NOMO-1 treated with dmso at 0.1 percent for 144 hours (cell line): ENCODE results near the gene THSD8.

Source experiments
- DNase-seq: peaks from one replicate; lab custom pipeline; 2025; ENCODE audit not compliant: unreplicated experiment; lab: John Stamatoyannopoulos, UW

The THSD8 gene

DNA sequence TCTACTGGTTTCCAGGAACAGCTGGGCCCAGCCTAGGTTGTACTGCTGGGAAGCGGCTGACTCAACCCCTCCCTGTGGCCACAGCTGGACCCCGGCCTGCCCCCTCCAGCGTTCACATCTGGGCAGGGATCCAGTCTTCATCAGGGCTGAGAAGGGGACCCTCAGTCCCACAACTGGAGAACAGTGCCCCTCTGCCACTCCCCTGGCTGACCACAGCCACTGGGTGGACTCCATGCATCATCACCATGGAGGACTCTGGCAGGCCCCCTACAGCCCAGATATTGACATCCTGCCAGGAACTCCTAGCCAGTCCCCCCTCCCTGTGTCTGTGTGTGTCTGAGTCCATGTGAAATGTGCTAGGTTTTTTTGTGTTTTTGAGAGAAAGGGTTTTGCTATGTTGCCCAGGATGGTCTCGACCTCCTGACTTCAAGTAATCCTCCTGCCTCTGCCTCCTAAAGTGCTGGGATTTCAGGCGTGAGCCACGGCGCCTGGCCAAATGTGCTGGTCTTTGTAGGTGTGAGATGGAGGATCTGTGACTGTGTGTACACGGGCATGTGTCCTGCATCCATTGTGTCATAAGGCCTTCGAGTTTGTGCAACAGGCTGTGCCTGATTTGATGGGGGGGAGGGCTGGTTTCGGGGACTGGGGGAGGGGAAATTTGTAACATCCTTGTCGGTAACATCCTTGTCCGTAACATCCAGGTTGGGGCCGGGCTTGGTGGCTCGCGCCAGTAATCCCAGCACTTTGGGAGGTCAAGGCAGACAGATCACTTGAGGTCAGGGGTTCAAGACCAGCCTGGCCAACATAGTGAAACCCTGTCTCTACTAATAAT lies 22.5 kb upstream of the THSD8 start:
- no peak for DNase-seq

DNA sequence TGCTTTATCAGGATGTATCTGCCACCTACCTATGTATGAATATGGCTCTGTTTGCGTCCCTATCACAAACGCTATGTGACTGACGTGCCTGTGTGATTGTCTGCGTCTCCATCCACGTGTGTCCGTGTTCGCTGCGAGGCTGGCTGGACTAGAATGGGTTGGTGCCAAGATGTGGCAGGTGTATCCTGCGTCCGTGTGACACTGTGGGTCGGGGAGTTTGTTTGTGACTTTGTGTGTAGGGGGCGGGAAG lies 19.8 kb upstream of the THSD8 start:
- DNase-seq, result no peak

DNA sequence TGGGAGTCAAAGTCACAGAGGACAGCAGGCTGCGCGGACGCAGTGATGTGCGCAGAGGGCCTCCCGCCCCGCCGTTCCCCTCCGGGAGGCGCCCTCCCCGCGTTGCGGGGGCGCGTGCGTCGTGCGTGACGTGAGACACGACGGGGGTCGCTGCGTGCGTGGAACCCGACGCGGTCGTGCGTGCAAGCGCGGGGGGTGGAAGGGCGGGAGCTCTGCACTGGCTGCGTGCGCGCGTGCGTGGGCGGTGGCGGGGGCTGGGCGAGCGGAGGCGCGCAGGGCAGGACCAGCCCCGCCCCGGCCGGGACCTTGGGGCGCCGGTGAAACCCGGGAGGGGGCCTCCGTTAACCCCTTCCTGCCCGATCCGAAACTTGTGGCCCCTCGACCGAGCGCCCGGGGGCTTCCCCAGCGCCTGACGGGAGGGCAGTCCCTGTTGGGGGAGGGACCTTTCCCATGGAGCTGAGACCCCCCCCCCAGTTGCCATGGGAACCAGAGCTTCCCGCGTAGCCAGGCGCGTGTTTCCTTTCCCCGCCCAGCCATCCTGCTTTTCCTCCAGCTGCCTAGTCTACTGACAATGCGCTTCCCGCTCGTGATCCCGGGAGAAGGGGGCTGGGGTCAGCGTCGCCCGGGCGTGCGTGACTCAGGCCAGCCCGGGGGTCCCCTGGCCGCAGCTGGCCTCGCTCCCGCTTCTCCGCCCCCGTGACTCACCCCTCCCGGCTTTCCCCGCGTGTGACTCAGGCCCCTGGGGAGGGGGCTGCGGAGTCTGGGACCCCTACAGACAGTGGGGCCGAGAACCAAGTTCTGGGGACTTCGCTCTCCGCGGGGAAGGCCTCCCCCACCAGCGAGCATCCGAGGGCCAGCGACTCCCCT lies 19.2 kb upstream of the THSD8 start:
- DNase-seq, result peak; percentile 54

DNA sequence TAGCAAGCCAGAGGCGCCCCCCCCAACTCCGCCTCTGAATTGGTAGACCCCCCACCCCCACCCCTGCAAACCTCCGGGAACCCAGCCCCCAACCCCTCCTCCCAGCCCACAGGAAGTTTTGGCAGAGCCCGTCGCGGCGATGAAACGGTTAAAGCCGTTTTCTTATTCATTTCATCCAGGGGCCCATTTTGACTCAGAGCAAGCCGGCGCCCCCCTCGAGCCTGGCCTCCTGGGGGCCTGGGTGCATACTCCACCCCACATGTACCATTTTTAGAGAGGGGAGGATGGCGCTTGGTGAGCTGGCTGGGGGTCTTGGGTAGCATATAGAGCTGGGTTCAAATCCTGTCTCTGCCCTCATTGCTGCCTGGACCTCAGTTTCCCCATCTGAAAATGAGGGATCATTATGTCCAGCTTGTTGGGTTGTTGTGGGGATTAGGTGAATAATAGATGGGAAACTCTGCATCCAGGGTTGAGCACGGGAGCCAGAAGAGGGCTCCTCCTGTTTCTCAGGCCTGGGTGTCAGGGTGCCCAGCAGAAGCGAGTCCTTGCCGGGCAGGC lies 18.5 kb upstream of the THSD8 start:
- DNase-seq, result no peak

DNA sequence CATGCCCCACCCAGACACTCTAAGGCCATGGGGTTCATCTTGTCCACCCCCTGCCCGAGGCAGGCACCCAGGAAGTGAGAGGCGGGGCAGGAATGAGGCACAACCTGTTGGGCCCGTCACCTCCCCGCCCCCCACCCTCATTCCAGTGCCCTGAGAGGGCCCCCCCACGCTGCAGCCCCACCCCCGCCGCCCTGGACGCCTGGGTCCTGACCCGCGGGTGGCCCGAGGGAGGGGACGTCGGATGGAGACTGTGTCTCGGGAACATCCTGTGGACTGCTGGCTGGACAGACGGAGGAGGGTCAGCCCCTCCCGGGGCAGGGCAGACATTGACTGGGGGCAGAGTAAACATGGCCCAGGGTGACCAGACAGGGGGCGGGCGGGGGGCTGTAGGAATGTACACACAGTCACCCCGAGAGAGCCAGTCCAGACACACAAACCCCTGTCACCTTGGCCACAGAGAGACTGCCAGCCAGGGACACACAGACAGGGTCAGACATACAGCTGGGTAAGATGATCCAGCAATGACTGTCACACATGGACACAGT lies 17.9 kb upstream of the THSD8 start:
- DNase-seq, result no peak

DNA sequence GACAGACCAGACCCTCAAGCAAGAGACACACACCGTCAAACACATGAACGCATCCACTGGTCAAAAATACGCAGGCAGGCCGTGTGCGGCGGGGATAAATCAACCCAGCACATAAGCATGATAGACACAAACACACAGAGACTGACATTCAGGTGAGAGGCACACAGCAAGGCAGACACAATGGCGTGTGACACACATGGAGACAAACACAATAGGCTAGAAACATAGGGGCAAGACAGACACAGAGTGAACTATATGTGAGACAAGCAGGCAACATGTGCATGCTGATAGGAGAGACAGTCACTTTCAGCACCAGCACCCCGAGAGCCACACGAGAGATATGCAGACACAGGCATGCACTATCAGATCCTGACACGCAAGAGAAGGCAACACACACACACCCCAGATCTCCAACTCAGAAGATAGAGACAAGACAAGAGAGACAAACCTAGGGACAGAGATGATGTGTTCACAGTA lies 17.4 kb upstream of the THSD8 start:
- no peak for DNase-seq

DNA sequence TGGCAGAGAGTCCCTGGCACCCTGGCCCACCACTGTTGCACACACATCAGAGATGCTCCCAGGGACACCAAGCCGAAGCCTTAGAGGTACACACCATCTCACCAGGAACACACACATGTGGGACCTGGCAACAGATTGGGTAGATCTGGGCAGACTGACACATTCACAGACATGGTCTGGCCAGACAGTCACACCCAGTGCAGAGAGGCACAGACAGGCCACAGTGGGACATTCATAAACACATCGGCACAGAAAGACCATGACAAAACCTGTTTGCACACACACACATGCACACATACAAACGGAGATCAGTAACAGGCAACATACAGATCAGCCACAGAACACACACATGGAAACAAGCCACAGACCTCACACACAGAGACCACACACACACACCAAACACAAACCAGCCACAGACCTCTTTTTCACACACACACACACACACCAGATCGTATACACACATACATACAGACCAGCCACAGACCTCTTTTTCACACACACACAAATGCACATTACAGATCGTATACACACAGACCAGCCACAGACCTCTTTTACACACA lies 16.9 kb upstream of the THSD8 start:
- DNase-seq, result no peak

DNA sequence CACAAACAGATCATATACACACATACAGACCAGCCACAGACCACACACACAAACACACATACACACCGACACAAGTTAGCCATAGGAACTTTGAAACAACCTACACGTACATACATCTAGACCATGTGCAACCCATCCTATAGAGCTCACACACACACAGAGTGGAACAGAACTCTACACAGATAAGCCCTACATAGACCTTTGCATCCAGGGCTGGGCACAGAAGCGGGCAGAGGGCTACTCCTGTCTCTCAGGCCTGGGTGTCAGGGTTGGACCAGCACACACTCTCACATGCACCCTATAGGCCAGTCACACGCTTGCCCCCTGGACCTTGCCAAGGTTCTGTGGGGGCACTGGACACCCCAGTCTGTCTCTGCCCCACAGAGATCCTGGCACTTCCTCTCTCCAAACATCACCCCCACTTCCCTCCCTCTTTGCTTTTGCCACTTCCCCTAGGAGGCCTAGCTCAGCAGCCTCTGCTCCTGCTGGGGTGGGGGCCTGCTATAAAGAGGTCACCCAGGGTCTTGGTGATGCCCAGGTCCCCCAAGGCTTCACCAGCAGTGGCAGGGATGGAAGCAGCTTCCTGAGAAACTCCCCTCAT lies 16.3 kb upstream of the THSD8 start:
- peak; percentile 80 for DNase-seq

DNA sequence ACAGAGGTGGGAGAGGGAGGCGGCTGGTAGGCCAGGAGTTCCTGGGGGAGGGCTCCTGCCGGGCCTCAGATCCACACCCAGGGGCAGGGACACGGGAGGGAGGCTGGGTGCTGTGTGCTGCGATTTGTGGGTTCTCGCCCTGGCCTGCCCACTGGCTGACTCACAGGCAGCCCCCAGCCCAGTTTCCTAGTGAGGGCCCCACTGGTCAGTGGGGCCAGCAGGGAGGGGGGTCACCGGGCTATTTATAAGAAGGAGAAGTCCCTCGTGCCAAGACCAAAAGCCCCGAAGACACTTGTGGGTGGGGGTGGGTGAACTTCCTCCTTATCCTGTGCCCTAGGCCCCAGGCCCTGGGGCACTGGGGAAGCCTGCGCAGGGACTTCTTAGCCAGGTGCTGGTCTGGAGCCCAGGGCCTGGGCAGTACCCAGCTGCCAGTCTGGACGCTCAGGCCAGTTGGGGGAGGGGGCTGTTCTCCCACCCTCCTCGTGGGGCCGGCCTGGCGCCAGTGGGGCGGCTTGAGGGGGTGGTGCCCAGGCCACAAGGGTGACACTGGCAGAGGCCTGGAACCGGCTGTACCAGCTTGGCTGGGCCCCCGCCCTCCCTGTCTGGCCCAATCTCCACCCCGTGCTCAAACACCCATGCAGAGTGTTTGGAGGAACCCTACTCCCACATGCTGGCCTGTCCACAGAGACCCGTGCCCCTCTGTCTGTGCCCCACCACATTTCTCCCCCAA lies 15.6 kb upstream of the THSD8 start:
- peak; percentile 67 for DNase-seq

DNA sequence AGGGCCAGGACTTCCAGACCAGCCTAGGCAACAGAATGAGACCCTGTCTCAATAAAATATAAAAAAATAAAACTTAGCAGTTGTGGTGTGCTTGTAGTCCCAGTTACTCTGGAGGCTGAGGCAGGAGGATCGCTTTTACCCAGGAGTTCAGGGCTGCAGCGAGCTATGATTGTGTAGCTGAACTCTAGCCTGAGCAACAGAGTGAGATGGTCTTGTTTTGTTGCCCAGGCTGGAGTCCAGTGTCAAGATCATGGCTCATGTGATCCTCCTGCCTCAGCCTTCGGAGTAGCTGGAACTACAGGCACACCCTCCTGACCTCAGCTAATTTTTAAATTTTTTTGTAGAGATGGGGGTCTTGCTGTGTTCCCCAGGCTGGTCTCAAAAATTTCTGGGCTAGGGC lies 14.9 kb upstream of the THSD8 start:
- no peak for DNase-seq

DNA sequence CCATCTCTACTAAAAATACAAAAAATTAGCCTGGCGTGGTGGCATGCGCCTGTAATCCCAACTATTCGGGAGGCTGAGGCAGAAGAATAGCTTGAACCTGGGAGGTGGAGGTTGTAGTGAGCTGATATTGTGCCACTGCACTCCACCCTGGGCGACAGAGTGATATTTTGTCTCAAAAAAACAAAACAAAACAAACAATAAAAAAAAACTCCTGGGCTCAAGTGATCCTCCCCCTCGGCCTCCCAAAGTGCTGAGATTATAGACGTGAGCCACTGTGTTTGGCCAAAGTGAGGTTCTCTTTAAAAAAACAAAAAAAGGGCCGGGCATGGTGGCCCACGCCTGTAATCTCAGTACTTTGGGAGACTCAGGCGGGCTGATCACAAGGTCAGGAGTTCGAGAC lies 14.4 kb upstream of the THSD8 start:
- DNase-seq, result no peak

DNA sequence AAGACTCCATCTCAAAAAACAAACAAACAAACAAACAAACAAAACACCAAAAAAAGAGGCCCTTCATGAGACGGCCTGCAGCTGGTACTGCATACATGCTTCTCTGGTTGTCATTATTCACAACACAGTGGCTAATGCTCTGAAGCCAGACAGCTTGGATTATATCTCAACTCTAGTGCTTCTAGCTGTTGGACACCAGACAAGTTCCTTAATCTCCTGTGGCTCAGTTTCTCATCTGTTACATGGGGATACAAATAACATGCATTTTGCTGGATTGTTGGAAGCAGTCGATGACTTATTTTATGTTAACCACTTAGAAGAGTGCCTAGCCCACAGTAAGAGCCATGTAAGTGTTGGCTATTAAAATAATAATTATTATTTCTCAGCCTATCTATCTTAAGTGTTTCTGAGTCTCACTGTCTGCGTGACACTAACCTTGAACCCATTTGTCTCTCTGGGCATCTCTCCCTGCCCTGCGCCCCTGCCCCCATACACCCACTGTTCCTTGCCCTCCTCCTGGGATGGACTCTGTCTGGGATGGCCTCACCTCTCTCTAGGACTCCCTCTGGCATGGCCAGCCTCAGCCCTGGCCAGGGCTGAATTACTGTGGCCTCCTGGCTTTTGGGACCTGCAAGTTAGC lies 13.7 kb upstream of the THSD8 start:
- no peak for DNase-seq

DNA sequence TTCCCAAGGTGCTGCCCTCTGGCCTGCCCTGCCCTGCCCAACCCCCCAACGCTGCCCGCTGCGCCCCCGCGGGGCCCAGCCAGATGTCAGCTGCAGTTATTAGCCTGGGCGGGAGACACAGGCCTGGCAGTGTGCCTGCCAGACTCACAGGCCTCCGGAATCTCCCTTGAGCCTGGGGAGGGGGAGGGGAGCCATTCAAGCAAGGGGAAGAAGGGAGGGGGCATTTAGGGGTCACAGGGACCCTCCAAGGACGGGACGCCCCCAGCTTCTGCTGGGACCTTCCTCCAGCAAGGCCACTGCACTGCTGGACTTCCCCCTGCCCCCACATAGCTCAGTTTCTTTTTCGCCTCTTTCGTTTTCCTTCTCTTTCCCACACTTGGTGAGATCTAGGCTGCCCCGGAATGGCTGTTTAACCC lies 13.2 kb upstream of the THSD8 start:
- DNase-seq, result no peak

DNA sequence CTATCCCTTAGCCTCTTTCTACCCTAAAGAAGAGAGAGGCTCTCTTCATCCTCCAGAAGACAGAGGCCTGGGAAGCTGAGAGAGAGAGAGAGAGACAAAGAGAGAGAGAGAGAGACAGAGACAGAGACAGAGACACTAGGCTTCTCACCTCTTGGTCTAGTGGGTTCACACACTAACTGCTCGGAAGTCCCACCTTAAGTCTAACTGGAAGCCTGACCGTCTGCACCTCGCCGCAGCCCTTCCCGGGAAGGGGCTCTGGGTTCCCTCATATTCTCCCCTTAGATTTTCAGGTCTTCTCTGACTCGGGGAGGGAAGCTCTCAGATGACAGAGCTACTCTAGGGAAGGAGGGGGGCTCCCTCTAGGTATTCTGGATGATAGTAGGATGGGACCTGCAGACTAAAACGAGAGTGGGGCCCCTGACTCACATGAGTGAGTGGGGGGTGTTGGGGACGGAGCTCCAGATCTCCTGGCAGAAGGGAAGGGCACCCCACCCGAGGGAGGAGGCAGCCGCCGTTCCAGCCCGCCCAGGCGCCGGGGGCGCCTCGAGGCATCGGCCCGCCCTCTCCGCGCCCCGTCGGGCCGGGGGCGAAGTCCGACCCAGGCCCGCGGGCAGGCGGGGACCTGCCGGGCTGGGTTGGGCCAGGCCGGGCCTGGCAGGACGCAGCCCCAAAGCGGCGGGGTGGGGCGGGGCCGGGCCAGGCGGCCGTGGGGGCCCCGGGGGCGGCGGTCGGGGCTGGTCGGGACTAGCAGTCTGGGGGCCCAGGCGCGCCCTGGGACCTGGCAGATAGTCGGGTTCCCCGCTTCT lies 12.6 kb upstream of the THSD8 start:
- DNase-seq, result no peak

DNA sequence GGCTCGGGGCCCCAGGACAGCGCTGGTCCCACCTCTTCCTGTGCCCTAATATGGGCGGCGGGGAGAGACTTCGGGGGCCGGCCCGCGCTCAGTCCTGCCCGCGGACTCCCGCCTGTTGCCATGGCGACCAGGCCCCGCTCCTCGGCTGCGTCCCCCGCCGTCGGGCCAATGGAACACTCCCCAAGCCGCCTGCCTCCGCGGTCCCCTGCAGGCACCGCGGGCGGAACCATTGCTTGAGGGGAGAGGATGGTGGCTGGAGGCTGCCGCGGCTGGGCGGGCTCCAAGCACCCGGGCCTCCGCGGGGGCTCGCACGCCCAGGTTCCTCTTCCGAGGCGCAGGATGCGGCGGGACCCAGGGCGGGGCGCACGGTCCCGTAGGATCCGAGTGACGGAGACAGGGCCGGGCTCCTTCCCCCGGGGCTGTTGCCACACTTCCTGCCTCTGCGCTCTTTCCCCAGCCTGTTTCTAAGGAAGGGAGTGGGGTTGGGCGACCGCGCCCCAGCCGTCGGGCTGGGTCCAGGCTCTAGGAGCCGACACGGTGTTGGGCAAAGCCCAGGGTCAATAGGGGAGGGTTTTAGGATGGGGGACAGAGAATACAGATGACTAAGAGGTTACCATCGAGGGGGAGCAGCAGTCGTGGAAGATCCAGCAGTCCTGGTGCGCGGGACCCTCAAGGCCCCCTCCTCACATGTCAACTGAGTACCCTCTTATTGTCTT lies 11.8 kb upstream of the THSD8 start:
- DNase-seq, result peak; percentile 98

DNA sequence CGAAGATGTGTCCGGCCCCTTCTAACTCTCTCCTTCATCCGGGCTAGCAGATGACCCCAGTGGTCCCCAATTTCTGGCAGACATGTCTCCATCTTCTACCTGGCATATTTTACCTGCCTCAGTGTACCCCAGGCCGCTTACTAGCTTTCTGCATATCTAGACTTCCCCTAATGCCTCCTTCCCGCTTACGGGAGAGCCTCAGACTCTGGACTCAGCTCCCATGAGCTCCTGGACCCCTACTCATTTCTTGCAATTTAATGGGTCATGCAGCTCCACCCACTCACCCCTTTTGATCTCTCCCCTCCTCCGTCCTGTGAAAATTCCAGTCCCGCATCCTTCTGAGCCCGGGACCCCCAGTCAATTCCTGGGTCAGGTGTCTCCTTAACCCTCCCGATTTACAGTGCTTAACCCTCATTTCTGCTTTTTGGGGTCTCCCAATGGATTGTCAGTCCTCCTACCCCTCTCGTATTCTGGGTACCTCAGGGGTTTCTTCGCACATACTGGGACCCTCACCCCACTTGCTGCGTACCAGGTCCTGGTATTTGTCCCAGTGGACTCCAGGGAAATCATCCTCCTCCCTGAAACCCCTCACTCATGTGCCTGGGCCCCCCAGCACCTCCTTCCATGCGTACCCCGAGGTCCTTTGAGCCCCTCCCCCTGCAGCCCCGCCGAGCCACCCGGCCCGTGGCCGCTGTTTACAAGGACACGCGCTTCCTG lies 11.1 kb upstream of the THSD8 start:
- DNase-seq, result no peak

DNA sequence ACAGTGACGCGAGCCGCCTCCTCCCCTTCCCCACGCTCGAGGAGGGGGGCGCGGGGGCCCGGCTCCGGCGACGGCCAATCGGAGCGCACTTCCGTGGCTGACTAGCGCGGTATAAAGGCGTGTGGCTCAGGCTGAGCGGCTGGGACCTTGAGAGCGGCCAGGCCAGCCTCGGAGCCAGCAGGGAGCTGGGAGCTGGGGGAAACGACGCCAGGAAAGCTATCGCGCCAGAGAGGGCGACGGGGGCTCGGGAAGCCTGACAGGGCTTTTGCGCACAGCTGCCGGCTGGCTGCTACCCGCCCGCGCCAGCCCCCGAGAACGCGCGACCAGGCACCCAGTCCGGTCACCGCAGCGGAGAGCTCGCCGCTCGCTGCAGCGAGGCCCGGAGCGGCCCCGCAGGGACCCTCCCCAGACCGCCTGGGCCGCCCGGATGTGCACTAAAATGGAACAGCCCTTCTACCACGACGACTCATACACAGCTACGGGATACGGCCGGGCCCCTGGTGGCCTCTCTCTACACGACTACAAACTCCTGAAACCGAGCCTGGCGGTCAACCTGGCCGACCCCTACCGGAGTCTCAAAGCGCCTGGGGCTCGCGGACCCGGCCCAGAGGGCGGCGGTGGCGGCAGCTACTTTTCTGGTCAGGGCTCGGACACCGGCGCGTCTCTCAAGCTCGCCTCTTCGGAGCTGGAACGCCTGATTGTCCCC lies 10.4 kb upstream of the THSD8 start, which contains the start of gene JUNB:
Gene JUNB (plus strand): TSS at position 142 of the 706 bp plus-strand sequence. CDS start 286 bp downstream, at position 428.
- DNase-seq, result peak; percentile 93
